Left ventricle myocardium superior (tissue), 1 donor: ENCODE data around the gene TMPRSS5. TPM values are rescaled to one million over a fixed set of nuclear protein-coding genes. Genes with fewer than 3 reads are reported as not detected.
A peak's percentile ranks its signal among the peaks of the same experiment; 100 is the strongest.

Source experiments
- ATAC-seq: fragments of 200-7000 bp; cut with Tn5 transposase; one replicate; pipeline ENCODE4 v1.9.1; 2020; ENCODE audit warnings: mild to moderate bottlenecking, moderate library complexity
- DNase-seq: peaks from one replicate; pipeline ENCODE4 v3.0.0-alpha.2; 2020
- intact Hi-C: fragments of 100-400 bp; cut with micrococcal nuclease; formaldehyde crosslinking; loops from one replicate; pipeline ENCODE4 v1.11.0; 2022
- total RNA-seq: library from RNA; stranded (reverse); fragmentation: NEBNext Ultra II Directional; extraction: Animal tissue kit (Norgen Biotek cat#: 25700); gene quantifications from one replicate; pipeline ENCODE4 v1.2.1, GENCODE V29; 2021
- donor health status: DM: no; HTN: yes; CAD: no; lungs with severe emphysema.

The TMPRSS5 gene
- total RNA-seq, 1 donor from 2014 or later, result 0.69 TPM

DNA sequence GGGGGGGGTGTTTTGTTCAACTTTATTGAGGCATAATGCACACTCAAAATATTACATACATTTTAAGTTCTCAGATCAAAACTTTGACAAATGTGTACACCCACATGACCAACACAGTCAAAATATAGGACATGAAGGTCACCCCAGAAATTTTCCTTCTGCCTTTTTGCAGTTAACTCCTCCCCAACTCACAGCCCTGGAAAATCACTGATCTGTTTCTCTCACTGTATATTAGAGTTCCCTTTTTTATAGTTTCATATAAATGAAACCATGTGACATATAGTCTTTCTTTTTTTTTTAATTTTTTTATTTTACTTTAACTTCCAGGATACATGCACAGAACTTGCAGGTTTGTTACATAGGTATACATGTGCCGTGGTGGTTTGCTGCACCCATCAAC, 4.6 kb downstream of the TMPRSS5 start:
- intact Hi-C loops, result no loop called here
- no peak for DNase-seq
- no peak for ATAC-seq

GRCh38 chr11:113698515-113698914, 7.6 kb downstream of the TMPRSS5 start:
- intact Hi-C loops, result no loop called here
- DNase-seq, result no peak
- peak; percentile 79 for ATAC-seq

DNA sequence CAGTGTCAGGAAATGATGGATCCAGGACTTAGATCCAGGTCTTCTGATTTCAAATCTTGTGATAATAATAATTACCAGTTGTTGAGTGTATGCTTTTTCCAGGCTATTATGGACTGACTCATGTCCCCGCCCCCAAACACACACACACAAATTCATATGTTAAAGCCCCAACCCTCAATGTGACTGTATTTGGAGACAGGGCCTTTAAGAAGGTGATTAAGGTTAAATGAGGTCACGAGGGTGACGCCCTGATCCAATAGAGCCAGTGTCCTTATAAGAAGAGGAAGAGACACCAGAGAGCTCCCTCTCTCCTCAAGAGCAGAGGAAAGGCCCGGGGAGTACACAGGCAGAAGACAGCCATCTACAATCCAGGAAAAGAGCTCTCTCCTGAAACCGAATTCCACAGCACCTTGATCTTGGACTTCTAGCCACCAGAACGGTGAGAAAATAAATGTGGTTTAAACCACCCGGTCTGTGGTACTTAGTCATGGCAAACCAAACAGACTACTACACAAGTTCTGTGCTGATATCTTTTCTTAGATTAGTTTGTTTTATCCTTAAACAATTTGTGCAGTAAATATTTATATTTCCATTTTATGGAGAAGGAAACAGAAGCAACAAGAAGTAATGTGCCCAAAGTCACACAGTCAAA, 8.2 kb downstream of the TMPRSS5 start:
- intact Hi-C loops, result no loop called here
- no peak for DNase-seq
- ATAC-seq, result no peak

GRCh38 chr11:113697111-113697510, 9.0 kb downstream of the TMPRSS5 start:
- no peak for DNase-seq
- no peak for ATAC-seq
- intact Hi-C loops, result no loop called here

GRCh38 chr11:113695207-113695606, 10.9 kb downstream of the TMPRSS5 start:
- intact Hi-C loops, result no loop called here
- no peak for ATAC-seq
- no peak for DNase-seq

- no peak for DNase-seq
- ATAC-seq, result no peak
- intact Hi-C loops, result no loop called here
Measured at GRCh38 chr11:113694390-113694789, 11.7 kb downstream of the TMPRSS5 start.

GRCh38 chr11:113693030-113693429, 13.1 kb downstream of the TMPRSS5 start:
- intact Hi-C loops, result no loop called here
- ATAC-seq (no peak), DNase-seq (no peak)

DNA sequence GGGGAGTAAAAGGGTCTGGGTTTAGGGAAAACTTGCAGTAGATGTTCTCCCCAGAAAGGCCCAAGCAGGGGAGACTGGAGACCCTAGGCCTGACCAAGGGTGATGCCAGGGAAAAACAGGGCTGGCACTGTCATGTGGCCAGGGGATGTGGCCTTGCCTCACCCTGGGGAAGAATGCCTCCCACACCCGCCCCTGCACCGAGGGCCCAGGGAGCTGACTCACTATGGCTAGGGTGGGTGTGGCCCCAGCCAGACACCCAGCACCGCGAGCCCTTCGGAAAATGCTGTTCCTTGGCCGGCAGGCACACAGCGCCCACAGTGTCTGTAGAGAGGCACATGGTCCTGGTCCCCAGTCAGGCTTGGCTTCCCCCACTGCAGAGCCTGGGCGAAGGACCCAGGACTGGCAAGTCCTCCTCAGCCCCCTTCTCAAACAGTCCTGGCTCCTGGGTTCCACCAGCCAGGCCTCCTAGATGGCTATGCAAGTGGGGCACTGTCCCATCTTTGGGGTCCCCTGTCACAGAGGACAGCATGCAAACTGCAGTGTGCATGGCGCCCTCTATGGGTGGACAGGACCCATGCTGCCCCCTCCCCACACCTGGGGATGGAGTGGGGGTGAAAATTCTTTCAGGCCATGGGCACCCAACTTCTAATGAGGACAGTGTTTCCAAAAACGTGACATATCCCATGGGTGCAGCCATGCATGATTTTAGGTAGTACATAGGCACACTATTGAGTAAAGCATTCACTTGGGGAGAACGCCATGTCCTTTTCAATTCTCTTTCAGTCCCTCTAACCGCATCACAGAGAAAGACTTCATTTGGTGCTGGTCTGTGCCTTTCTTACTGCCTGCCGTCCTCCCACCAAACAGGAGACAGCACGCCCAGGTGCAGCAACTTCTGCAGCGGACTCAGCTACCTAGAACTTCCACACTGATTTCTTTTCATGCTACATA, 15.2 kb downstream of the TMPRSS5 start:
- no peak for DNase-seq
- intact Hi-C loops, result no loop called here
- ATAC-seq, result peak; percentile 51

- intact Hi-C loops, result no loop called here
- ATAC-seq (no peak), DNase-seq (no peak)
Measured at GRCh38 chr11:113689768-113690618, 16.1 kb downstream of the TMPRSS5 start.

DNA sequence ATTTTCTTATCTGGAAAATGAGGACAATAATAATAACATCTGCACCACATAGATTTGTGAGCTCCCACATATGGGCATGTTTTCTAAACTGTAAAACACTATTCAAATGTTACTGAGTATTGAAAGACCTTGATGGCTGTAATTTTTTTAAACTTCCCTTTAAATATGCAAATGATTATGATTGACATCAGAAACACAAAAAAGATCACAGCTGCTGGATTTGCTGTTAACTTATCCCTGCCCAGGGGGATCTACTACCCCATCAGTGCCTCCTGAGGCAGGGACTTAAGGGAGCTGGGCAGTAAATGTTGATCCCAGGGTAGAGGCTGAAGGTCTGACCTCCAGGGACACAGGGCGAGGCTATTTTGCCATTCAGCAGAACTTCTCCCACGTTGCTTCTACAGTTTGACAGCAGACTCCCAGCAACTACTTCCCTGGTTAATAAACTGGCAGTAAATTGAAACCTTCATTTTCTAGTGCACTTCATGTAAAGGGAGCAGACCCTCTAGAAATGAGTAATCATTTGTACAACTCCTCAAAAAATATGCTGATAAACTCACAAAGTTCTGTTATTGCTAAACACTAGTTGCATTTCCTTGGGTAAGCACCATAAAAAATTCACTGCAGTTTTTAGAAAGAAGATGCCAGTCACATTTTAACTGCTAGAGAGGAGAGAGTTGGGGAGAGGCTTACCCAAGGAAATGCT, 20.3 kb downstream of the TMPRSS5 start:
- ATAC-seq, result no peak
- intact Hi-C loops, result no loop called here
- DNase-seq, result no peak

DNA sequence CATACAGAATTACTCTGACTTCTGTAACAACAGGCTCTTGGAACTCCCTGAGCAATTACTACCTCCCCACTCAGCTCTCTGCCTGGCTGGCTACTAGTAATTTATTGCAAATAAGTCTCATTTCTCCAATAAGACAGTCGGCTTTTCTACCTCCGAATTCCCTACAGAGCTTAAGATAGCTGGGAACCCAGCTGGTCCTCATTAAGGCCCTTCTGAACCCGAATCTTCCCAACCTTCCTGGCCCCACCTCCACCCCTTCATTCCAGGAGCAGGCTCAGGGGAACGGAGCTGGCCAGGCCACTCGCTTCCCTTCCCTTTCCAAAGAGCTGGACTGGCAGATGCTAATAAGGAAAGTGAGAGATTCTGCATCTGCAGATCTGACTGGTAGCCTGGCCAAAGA, 21.6 kb downstream of the TMPRSS5 start:
- DNase-seq (no peak), ATAC-seq (peak; percentile 21)
- intact Hi-C loops, result no loop called here

DNA sequence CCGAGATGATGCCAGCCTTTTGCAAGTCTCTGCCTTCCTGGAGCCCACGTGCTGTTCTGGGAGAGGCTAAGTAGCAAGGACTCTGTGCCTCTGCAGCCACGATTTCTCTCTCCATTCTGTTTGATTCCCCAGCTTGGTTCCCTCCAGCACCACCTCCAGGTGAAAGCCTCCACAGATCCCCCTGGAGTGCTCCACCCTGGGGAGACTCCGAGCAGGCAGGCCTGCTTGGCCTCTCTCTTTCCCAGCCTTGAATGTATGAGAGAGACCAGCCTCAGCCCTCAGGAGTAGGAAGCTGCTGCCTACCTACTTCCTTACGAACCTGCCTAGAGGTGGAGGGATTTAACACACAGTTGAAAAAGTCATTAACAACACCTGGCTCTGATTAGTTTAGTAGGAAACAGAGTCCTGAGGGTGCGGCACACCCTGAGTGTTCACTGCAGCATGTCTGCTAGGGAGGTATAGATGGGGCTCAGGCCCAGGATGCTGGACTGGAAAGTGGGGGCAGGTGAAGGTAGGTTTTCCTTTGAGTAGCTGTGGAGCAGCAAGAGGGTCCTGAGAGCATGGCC, 22.5 kb downstream of the TMPRSS5 start:
- intact Hi-C loops, result no loop called here
- DNase-seq, result no peak
- ATAC-seq, result no peak

GRCh38 chr11:113681711-113682413, 24.2 kb downstream of the TMPRSS5 start:
- intact Hi-C loops, result no loop called here
- ATAC-seq (no peak), DNase-seq (no peak)

GRCh38 chr11:113681282-113681681, 24.8 kb downstream of the TMPRSS5 start:
- no peak for DNase-seq
- ATAC-seq, result no peak
- intact Hi-C loops, result no loop called here

DNA sequence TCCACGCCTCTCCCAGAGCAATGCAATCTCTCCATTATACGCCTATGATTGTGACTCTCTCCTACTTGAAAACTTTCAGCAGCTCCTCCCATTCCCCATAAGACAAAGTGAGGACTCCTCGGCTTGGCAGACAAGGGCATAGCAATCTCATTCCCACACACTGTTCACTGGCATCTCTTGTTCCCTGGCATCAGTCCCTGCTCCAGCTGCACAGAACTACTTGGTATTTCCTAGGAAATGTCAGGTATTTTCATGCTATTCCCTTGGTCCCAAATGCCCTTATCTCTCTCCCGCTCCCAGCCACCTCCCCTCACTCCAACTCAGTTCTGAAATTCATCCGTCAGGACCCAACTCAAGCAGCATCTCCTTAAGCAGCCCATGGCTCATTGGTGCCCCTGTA, 28.4 kb downstream of the TMPRSS5 start:
- DNase-seq, result no peak
- intact Hi-C loops, result no loop called here
- ATAC-seq, result no peak

- intact Hi-C loops, result no loop called here
- ATAC-seq (no peak), DNase-seq (no peak)
Measured at GRCh38 chr11:113675565-113675964, 30.5 kb downstream of the TMPRSS5 start.

DNA sequence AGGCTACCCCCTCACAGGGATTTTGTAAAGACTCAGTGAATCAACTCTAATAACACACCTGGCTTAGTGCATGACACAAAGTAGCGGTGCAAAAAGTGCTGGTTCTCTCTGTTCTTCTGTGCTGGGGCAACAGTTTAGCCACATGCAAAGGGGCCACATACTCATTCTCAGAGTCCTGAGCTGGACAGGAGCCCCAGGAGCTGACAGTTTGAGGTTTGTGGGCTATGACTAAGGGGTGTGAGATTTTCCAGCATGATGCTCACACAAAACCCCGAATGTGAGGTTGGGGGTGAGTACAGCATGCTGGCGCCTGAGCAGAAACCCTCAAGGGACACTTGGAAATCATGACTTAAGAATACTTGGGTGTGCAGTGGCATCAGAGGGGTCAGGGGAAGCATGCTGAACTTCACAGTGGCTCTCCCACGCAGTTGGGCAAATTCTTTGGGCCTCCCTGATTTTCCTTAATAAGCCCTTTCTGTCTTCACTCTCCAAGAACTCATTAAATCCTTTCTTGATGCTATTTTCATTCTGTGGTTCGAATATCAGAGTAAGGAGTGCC, 31.0 kb downstream of the TMPRSS5 start:
- intact Hi-C loops, result no loop called here
- DNase-seq (no peak), ATAC-seq (no peak)

DNA sequence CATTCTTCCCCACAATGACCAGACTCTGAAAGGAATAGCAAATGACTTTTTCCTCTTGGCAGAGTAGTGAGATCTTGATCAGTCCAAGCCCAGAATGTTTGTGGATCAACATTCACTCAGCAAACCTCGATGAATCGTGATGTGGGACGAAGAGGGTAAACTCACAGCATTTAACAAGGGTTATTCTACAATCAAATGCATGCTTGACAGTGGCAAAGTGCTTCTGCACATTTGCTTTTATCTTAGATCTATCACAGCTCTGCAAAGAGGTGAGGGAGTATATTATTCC, 31.8 kb downstream of the TMPRSS5 start:
- DNase-seq (no peak), ATAC-seq (no peak)
- intact Hi-C loops, result no loop called here
